HG02588 (cell line): ENCODE results near the gene RBFA.
"Not testable (repeated sequence)": the region's sequence is repeated elsewhere in the genome, so short reads cannot be mapped to it uniquely, and the experiment has no call there.

ENCODE experiments used
- ATAC-seq: cut with Tn5 transposase; IDR thresholded peaks from one replicate; pipeline ENCODE4 v1.9.1; 2021; ENCODE audit warnings: mild to moderate bottlenecking, moderate library complexity; ENCODE audit not compliant: unreplicated experiment

RBFA gene

DNA sequence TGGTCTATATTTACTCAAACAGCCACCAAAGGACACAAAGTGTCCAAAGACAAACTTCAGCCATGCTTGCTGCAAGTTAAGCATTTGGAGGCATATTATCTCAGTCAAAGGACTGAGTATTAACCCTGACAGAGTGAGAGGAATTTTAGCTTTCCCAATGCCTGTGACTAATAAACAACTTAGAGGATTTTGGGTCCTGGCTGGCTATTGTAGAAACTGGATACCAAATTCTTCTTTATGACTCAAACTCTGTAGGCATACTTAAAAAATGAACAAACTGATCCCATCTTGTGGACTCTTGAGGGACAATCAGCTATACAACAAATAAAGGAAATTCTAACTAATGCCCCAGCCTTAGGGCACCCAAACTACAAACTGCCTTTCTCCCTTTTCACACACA, 6.5 kb upstream of the RBFA start:
- ATAC-seq: not testable (repeated sequence)

DNA sequence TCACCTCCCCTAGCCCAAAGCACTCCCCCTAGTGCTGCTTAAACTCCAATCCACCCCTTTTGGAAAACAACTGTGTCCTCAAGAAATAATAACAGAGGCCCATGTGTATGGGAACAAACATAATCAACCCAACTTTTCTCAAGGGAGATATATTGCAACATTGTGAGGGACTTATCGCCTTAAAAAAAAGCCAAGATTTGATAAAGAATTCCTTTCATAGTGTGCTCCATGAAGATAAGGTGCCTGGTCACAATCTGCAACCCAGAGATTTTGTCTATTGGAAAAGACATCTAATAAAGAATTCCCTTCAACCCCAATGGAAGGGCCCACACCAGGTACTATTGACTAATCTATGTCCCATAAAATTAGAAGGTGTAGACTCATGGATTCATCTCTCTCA, 4.5 kb upstream of the RBFA start:
- ATAC-seq: no peak

DNA sequence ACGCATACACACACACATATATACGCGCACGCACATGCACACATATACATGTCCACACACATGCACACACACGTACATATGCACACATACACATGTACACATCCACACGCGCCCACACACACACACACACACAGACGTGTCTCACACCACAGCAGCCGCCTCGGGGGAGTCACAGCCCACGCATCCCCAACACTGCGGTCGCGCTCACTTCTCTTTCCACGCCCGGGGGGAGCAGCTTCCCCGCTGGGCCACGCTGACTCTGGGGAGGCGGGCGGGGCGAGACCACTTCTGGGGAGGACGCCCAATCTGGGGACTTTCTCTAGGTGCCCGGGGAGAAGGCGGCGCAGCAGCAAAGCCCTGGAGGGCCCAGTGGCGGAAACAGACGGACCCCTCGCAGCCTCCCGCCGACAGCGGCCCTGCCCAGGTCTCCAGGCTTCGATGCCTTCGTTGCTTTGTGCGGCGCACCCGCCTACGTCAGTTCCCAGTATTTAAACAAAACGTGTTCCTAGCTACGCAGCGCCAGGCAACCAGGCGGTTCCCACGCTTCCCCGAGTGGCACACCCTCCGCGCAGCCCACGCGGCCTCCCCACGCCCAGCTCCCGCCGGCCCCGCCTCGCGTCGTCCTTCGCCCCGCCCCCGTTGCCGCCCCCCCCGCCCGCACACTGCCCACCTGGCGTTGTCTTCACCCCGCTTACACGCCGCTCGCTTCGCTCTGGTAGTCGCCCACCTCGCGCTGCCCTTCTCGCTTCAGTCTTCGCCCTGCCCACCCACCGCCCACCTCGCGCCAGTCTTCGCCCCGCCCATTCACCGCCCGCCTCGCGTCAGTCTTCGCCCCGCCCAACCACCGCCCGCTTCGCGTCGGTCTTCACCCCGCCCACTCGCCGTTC, 810 bp upstream of the RBFA start:
- peak; percentile 50 for ATAC-seq

DNA sequence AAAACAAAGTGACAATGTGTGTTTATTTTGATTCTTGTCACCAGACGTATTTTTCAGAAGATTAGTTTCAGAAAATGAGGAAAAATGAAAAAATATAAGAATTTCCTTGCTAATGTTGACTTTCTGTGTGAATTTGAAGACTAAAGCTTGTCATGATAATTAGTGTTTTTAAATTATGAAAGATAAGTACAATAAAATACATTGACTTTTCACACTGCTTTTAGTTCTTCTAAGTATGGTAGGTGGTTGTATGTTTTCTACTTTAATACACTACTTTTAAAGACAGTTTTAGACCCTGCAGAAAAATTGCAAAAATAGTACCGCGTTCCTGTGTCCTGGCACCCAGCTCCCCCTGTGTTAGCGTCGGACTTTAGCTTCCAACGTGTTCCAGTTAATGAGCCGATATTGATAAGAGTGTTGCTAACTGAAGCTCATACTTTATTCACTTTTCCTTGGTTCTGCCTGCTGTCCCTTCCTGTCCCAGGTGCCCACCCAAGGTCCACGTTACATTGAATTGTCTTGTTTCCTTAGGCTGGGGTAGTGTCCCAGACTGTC, 695 bp downstream of the RBFA start:
- ATAC-seq: no peak

DNA sequence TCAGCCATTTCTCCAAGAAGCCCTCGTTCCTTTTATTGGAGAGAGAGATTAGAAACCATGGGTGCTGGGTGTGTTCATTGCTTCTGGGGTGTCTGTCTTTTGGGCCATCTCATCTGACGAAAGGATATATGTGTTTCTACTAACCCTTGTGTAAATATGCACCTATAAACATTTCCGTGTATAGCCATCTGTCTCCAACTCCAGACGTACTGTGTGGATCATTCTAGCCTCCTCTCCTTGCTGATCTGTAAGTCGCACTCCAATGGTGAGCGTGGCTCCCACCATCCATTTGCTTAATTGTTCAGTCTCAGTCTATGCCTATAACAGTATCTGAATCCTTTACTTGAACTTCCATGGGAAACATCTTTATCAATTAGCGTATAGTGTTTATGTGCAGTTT, 1.8 kb downstream of the RBFA start:
- ATAC-seq: no peak

DNA sequence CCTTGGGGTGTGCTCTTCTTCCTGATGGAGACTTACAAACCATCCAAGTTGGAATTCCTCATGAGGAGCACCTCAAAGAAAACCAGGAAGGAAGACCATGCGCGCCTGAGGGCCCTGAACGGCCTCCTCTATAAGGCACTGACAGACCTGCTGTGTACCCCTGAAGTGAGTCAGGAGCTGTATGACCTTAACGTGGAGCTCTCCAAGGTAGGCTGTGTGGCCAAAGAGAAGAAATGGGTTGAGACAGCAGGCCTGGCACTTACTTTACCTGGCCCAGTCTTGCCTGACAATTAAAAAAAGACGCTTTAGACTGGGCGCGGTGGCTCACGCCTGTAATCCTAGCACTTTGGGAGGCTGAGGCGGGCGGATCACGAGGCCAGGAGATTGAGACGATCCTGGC, 3.1 kb downstream of the RBFA start:
- ATAC-seq: no peak

DNA sequence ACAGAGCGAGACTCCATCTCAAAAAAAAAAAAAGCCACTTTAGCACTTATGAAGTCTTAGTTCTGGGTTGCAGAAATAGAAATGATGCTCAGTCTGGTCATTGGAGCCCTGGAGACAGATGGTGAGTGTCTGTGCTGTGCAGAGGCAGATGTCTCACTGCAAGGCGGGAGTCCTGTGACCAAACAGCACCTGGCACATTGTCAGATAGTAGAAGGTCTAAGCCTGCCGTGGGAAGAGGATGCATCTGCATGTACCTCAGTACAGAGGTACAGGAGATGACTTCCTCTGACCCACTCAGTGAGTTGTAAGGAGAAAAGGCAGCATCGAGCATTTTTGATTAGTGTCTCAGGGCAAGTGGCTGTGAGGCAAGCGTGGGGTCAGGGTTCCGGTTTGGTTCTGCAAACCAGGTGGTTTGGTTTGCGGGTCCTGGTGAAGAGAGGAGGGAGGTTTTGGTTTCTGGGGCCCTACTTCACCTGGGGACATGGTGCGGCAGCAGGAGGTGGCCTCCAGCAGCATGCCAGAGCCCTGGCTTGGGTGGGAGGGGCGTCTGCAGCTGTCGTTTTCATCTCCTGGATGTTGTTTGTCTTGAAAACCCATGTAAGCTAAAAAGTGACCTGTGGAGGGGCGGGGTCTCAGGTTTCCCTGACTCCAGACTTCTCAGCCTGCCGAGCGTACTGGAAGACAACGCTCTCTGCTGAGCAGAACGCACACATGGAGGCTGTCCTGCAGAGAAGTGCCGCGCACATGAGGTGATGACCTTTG, 3.8 kb downstream of the RBFA start:
- ATAC-seq: no peak

DNA sequence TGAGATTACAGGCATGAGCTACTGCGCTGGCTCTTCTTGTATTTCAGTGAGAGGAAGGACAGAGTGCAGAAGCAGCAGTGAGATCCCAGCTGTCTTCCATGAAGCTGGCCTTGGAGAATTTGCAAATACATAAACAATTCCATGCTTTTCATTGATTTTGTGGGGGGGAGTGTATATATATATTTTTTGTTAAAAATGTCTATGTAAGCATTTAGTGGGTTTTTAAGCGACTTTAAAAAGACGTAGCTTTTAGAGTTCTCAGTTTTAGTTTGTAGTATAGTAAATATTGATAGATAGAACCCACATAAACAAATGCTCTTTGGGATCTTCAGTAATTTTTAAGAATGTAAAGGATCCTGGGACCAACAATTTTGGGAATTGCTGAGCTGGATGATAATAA, 6.3 kb downstream of the RBFA start:
- ATAC-seq: no peak

DNA sequence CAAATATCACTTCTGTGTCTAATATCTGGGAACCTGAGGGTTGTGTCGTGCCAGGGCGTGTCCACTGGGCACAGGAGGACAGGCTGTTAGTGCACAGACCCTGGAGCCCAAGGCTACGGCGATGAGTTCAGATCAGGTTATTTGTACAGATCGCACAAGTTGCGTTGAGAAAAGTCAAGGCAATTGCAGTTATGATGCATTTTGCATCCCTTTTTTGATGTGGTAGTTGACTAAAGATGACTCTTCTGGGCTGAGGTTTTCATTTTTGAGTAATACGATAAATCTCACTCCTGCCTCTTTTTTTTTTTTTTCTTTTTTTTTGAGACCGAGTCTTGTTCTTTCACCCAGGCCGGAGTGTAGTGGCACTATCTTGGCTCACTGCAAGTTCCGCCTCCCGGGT, 7.2 kb downstream of the RBFA start:
- no peak for ATAC-seq

DNA sequence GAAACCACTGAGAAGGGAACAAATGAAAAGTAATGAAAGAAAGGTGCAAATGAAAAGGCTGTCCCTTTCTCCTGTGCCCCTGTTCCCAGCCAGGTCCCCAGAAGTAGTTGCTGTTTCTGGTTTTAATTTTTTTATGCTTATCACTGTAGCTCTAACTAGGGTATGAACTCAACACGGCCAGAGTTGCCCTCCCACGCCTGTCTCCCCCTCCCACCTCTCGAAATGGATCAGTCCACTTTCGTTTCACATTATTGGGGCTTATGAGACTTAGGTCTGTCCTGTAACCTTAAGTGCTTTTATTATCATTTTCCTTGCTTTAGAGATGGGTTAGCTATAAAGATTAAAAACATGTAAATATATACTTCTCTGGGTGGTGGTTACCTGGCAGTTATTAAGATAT, 8.6 kb downstream of the RBFA start:
- no peak for ATAC-seq

DNA sequence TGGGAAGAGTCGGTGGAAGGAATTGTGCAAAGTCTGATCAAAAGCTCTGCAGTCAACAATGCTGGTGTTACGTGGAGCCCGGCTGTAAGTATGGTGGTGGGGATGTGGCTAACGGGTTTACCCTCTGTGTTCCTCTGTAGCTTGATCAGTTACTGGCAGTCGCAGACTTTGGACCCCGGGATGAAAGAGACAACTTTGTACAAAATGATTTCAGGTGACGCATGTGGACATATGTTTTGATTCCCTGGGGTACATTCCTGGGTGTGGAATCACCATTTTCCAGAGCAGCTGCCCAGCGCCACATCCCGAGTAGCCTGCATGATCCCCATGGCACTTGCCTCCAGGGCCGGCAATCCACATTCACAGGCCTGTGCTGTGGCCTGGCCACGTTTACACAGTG, 9.8 kb downstream of the RBFA start:
- no peak for ATAC-seq

DNA sequence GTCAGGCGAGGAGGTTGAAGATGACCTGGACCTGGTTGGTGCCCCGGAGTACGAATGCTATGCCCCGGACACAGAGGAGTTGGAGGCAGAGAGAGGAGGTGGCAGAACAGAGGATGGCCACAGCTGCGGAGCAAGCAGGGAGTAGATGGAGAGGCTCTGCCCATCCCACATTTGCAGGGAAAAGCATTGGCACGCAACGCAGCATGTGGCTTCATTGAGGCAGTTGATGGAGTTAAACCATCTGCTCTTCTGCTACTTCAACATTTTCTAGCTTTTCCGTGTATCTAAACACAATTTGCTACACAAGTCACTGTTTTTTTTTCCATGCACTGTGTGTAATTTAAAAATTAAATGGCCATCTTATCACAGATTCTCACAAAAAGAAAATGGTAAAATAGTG, 11.8 kb downstream of the RBFA start:
- ATAC-seq: no peak

DNA sequence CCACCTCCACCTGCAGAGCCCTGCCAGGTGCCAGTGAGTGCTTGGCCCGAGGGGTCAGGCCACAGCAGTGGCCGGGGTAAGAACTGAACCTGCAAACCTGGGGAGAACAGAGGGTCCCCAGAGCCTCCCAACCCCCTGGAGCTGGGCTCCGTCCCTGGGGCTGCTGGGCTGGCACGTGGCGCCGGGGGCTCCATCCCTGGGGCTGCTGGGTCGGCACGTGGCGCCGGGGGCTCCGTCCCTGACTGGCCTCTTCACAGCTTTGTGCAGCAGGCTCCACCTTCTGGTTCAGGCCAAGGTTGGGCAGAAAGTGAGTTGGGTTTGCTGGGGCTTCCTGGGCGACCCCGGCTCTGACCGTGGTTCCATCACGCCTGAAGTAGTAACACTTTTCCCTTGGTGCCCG, 12.2 kb downstream of the RBFA start:
- ATAC-seq: no peak

DNA sequence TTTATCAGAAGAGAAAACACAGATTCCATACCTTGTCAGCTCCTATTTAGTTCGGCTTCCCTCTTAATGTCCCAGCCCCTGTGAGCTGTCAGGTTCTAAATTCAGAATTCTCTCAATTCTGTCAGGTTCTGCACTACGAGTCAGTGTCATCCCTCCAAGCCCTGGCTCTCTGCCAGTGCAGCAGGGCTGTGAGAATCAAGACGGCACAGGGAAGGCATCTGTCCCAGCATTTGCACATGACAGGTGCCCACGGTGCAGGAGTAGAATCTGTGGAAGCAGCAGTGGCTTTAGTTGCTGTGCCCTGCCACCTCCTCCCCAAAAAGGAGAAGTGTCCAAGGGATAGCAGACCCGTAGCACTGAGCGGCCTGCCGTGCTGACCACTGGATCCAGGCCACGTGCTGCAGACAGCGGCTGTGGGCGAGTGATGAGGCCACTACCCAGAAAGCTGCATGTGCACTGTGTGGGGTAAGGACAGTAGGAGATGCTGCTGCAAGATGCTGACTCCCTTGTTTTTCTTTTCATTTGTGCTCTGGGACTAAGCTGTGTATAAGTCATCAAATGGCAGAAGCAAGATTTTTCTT, 12.8 kb downstream of the RBFA start:
- no peak for ATAC-seq

DNA sequence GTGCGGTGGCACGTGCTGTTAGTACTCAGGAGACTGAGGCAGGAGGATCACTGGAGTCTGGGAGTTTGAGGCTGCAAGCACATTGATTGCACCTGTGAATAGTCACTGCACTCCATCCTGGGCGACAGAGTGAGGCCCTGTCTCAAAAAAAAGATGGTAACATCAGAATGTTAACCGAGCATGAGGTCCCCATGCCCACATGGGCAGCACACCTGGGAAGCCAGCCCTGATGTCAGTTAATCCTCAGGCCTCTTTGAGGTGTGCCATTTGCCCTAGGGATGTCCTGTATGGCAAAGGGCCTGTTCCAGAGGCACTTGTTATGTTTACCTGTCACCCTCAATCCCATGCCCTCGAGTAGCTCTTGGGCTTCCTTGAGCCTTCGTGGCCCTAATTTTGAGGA, 16.6 kb downstream of the RBFA start:
- ATAC-seq: no peak

DNA sequence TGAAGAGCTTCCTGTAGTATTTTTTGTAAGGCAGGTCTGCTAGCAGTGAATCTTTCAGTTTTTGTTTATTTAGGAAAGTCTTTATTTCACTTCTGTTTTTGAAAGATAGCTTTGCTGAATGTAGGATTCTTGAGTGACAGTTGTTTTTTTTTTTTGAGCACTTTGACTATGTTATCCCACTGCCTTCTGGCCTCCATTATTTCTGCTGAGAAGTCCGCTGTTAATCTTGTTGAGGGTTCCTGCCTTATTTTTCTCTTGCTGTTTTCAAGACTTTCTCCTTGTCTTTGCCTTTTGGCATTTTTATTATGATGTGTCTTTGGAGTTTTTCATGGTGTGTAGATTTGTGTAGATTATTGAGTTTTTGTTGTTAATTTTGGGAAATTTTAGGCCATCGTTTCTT, 21.9 kb downstream of the RBFA start:
- no peak for ATAC-seq

DNA sequence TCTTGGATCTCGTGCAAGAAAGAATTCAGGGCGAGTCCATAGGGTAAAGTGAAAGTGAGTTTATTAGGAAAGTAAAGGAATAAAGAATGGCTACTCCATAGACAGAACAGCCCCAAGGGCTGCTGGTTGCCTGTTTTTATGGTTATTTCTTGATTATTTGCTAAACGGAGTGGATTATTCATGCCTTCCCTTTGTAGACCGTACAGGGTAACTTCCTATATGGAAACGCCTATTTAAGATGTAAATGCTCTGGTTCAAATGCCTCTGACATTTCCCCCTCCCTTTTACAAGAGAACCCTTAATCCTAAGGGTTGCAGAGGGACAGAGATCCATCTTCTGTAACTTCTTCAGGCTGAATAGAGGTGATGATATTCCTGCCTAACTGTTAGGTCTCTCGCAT, 25.7 kb downstream of the RBFA start:
- no peak for ATAC-seq

DNA sequence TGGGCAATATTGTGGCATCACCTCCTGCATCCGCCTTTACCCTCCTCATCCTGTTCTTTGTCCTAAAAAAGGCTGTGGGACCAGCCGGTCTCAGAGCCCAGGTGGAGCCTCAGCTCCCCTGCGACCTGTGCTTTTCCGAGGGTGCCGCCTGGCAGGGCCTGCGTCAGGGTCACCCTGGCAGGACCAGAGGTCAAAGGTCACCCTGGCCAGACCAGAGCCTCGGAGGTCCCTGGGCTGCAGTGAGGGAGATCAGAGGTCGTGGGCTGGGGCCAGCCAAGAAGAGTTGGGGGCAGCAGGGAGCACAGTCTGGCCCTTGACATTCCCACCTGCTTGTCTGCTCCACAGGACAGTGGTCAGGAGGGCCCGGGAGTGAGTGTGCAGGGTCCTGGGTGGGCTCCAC, 31.5 kb downstream of the RBFA start:
- ATAC-seq: no peak

DNA sequence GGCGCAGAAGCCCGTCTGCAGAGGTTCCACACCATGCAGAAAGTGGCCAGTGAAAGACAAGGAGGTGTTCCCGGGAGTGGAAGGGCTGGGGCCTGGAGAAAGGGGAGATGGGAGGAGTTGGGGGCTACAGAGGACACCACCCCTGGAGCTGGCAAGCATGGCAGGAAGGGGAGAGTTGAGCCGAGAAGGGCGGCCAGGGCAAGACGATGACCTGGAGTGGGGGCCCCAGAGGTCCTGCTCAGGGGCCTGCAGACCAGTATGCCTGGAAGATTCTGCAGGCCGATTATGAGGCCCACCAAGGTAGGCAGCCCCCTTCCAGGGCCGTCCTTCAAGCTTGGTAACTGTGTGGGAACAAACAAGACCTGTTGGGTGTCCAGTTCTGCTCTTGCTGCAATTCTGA, 33.1 kb downstream of the RBFA start:
- no peak for ATAC-seq

DNA sequence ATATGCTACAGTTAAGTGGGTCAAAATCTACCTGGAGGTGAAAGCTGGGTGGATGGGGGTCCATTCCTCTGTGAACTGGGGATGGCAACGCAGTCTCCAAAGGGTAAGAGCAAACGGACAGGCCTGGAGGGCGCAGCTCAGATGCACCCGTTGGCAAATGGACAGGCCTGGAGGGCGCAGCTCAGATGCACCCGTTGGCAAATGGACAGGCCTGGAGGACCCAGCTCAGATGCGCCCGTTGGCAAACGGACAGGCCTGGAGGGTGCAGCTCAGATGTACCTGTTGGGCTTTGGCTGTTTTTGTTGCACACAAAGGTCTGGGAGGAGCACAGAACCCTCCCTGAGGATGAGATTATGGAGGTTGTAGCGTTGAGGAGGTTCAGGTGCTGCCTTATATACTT, 33.7 kb downstream of the RBFA start:
- ATAC-seq: no peak

DNA sequence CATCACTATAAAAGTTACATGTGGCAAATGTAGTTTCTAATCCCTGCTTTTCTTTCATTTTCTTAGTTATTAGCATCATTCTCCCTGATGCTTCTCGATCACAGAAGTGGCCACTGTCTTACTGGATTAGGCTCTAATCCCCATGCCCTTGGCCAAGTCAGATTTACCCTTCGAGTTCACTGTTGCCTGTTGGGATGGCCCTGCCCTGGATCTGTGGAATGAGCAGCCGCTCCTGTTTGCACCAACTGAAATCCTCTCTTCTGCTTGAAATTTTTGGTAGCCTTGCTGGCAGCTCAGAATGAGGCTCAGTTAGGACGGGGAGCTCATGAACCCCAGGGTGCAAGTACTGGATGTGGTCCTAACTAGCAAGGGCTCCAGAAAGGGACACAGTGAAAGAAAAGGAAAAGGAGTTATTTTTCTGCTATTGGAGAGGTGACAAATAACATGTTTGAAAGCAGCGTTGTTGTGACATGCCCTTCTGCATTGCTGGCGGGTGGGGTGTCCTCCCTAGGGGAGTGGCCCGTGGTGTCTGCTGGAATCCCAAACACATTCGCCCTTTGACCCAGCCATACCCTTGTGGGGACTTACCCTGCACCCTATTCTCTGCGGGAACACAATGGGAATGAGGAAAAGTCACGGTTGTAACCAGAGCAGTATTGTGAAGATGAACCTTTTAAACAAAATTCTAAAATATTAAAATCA, 34.5 kb downstream of the RBFA start:
- ATAC-seq: no peak
